GM21515 (cell line): ENCODE results near the gene ISCA1.
A peak's percentile ranks its signal among the peaks of the same experiment; 100 is the strongest.
"Not testable (repeated sequence)": the region's sequence is repeated elsewhere in the genome, so short reads cannot be mapped to it uniquely, and the experiment has no call there.

Experiments used
- ATAC-seq: cut with Tn5 transposase; IDR thresholded peaks from one replicate; pipeline ENCODE4 v1.9.1; 2021; ENCODE audit not compliant: unreplicated experiment

The ISCA1 gene

GRCh38 chr9:86282077-86282978 is at the start of gene ISCA1:
Gene ISCA1 (minus strand): TSS chr9:86282538. CDS start chr9:86282458, 80 bp downstream.
- peak; percentile 78 for ATAC-seq

DNA sequence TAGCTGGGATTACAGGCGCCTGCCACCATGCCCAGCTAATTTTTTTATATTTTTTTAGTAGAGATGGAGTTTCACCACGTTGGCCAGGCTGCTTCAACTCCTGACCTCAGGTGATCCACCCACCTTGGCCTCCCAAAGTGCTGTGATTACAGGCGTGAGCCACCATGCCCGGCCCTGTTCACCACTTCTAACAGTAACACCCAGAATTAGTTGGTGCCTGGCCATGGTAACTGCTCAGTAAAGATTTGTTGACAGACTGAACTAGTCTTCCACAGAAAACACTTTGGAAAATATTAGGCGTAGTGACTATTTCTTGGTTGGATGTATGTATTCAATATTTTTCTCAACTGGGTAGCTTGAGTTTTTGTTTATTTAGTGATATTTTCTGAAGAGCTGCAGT is 47.8 kb upstream of the ISCA1 start:
- no peak for ATAC-seq

DNA sequence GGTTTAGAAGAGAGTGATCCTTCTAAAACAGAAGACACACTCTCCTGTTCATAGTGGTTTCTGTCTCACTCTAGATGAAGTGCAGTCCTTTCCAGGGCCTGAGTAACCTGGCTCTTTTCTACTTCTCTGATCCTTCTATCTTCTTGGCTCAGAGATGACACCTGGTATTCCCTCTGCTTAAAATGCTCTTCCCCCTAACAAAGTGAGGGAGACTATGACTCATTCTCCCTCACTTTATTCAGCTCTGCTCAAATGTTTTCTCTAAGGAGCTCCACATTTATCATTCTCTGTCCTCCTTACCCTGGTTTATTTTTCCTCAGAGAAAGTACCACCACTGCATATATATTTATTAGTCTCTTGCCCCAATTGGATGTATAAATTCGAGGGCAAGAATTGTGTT is 47.3 kb upstream of the ISCA1 start:
- no peak for ATAC-seq

DNA sequence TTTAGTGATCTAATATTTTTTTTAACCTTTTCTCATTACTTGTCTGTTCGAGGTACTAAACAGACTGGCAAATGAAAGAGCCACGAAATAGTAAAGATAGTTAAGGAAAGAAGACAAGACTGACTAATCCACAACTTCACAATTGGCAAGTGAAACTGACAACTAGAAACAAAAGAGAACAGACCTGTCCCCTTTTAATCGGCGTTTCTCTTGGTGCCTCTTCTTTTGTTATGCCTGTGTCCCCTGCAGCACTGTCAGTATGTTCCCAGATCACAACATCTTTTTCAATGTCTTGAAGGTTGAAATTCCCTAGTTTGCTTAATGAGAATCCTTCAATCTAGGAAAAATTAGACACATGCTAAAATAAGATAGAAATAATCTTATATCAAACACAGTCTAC is 45.8 kb upstream of the ISCA1 start:
- no peak for ATAC-seq

- ATAC-seq: no peak
Observed at GRCh38 chr9:86326536-86326935, 44.2 kb upstream of the ISCA1 start.

GRCh38 chr9:86324901-86325300 is 42.6 kb upstream of the ISCA1 start:
- ATAC-seq: no peak

DNA sequence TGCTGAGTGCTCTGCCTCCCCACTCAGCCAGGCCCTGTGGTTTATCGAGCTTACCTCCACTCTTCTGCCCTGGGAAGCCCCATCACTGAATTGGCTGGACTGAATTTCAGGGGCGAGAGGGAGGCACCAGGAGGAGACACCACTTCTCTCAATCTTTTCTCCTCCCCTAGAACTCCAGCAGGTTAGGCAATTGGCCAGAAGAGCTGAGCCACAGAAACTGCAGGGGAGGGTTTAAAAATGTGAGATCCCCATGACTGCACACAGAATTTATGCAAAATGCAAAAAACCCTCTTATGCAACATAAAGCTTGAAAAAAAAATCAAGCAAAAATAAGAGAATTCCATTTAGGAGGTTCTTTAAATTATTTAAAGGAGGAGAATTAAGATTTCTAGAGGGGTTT is 42.0 kb upstream of the ISCA1 start:
- ATAC-seq: no peak

- no peak for ATAC-seq
Observed at GRCh38 chr9:86322973-86323644, 40.8 kb upstream of the ISCA1 start.

- ATAC-seq: no peak
Observed at GRCh38 chr9:86321373-86321772, 39.0 kb upstream of the ISCA1 start.

GRCh38 chr9:86318187-86318586 is 35.8 kb upstream of the ISCA1 start:
- ATAC-seq: no peak

DNA sequence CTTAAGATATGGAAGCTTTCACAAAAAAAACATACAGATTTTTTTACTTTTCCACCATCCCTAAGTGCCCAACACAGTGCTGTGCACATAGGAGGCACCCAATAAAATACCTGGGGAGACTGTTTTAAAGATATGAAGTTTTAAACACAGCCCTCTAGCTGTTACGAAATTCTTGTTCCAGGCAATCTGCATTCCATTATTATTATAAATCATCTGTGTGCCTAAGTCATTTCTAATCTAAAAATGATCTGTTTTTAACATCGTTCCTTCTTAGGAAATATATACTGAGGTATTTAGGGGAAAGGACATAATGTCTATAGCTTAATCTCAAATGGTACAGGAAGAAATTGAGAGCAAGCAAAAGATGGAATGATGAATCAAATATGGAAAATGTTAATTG is 32.7 kb upstream of the ISCA1 start:
- no peak for ATAC-seq

GRCh38 chr9:86312959-86313358 is 30.6 kb upstream of the ISCA1 start:
- ATAC-seq: not testable (repeated sequence)

GRCh38 chr9:86308687-86309086 is 26.3 kb upstream of the ISCA1 start:
- no peak for ATAC-seq

DNA sequence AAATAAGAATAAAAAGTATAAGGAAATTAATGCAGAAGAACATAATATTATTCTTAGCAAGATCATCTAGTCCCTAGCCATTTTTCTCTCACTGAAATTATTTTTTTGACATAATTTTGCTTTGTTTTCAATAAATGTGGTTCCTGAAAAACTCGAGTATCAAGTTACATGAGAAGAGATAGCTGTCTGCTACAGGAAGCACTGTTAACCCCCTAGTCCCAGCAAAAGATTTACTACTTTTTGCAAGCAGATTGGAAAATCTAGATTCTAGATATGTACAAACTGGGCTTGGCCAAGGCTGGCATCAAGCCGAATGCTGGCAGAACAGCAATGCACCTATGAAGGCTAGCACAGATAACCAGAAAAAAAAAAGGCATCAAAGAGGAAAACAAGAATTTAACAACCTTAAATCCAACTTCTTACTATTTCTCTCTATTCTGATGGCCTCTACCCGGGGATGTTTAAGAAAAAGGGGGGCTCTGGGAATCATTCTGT is 21.9 kb upstream of the ISCA1 start:
- no peak for ATAC-seq

DNA sequence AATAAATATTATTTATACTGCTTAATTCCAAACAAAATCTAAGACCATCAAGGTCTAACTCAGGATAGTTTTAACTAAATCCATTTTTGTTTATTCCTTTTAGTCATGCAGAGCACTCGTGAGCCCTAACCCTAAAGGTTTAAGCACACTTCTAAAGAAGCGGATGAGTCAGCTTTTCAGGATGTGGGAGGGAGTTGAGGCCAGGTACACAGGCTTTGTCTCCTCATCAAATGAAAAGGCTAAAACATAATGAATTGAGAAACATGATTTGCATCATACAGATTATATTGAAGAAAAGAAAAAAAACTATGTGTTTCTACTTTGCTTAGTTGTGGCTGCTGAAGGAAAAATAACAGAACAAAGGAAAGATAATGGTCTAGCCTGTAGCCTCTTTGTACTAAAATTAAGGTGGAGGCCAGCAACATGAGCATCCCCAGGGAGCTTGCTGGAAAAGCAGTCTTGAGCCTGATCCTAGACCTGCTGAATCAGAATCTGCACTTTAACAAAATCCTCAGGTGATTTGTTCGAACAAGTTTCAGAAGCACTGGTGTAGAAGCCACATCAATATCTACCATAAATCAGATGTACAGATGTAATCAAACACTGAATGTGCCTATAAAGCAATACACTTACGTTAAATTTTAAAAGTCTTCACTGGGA is 21.1 kb upstream of the ISCA1 start:
- ATAC-seq: no peak

DNA sequence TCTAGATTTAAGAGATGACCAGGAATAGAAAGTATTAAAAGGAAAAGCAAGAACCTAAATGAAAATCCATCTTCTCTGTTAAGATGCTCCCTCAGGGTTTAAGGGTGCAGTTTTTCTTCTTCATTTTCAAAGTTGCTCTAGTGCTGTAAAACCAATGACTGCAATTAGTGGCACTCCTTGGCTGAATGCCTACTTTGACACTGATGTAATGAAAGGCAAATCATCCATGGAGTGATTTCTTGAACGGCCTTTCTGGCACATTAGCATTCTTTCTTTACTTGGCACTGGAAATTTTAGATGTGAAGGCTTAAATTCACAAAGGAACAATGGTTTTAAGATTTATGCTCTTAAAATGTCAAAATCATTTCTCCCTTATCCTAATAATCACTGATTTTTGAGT is 19.3 kb upstream of the ISCA1 start:
- ATAC-seq: no peak

DNA sequence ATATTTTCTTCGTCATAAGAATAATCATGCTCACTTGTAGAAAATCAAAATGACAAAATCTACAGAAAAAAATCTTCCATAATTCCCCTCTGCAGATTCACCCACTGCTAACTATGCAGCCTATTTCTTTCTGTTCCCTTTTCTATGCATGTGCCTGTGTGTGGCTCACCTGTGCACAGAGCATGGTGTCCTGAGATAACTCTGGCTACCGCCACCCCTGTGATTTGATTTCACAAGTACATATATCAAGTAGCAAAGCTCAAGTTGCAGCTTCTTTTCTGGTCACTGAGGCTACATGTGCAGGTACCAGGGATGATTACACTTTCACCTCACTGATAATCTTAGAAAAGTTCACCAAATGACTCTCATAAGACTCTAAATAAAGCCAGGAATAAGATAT is 18.4 kb upstream of the ISCA1 start:
- no peak for ATAC-seq

- no peak for ATAC-seq
Observed at GRCh38 chr9:86298873-86299272, 16.5 kb upstream of the ISCA1 start.

GRCh38 chr9:86290341-86290740 is 8.0 kb upstream of the ISCA1 start:
- ATAC-seq: not testable (repeated sequence)

GRCh38 chr9:86288499-86289198 is 6.3 kb upstream of the ISCA1 start:
- ATAC-seq: no peak

GRCh38 chr9:86287013-86287412 is 4.7 kb upstream of the ISCA1 start:
- ATAC-seq: no peak
